K562 (cell line): Measurements from ENCODE around the gene KITLG.

ENCODE experiments used
- ATF1 ChIP-seq, 2 experiments: fragments of 450-650 bp in 1 of 2; IDR thresholded peaks; 2 replicates each; pipeline ENCODE4 v1.6.1; 2016; ENCODE audit warnings: missing compliant biosample characterization in 1 of 2, missing genetic modification characterization in 1 of 2
- FOXJ3 ChIP-seq: sonication (generic); formaldehyde crosslinking; IDR thresholded peaks from 2 replicates; pipeline ENCODE4 v1.4.0; 2020; ENCODE audit warnings: mild to moderate bottlenecking, missing genetic modification reagents
- HDAC1 ChIP-seq, 2 experiments: fragments of 450-650 bp; IDR thresholded peaks; 2 replicates each; pipeline ENCODE4 v1.6.1; 2016 to 2017; ENCODE audit warnings: inconsistent platforms in 1 of 2, mild to moderate bottlenecking in 1 of 2, moderate library complexity in 1 of 2
- HOXB6 ChIP-seq: fragments of 250-450 bp; sonication (Bioruptor Pico); IDR thresholded peaks from 2 replicates; pipeline ENCODE4 v1.5.1; 2022; ENCODE audit warnings: mild to moderate bottlenecking, borderline replicate concordance
- YY1 ChIP-seq, 3 experiments: IDR thresholded peaks; 2 replicates each; pipeline ENCODE4 v1.6.1; 2011; ENCODE audit warnings: low read length in 2 of 3, mild to moderate bottlenecking in 2 of 3, moderate library complexity in 2 of 3, borderline replicate concordance in 1 of 3, control low read depth in 1 of 3, low read depth in 1 of 3; ENCODE audit not compliant: insufficient read depth in 3 of 3, insufficient replicate concordance in 2 of 3, control insufficient read depth in 1 of 3, insufficient read length in 1 of 3; ENCODE audit errors: extremely low read depth in 1 of 3
- ZBTB40 ChIP-seq, 2 experiments: fragments of 450-650 bp in 1 of 2; sonication (generic) in 1 of 2; formaldehyde crosslinking in 1 of 2; IDR thresholded peaks; 2 replicates each; pipeline versions ENCODE4 v1.7.1 to v1.9.0; 2016 to 2022; ENCODE audit warnings: inconsistent platforms in 1 of 2, mild to moderate bottlenecking in 1 of 2, missing genetic modification reagents in 1 of 2

GRCh38 chr12:88577537-88577936 lies 2.7 kb downstream of the KITLG start:
- TF ChIP-seq HDAC1 (IDR thresholded peaks at IDR 0.05) (no peak), YY1 (IDR thresholded peaks at IDR 0.05; ENCODE audit: borderline replicate concordance in 1 of 3, control insufficient read depth in 1 of 3, extremely low read depth in 1 of 3, insufficient read depth in 3 of 3, insufficient read length in 1 of 3, insufficient replicate concordance in 2 of 3, low read depth in 1 of 3, low read length in 2 of 3) (no peak), HOXB6 (CRISPR knock-in tag) (no peak), FOXJ3 (CRISPR knock-in tag) (no peak), ZBTB40 (IDR thresholded peaks at IDR 0.05) (no peak), ZBTB40 (CRISPR knock-in tag; IDR thresholded peaks at IDR 0.05) (no peak), ATF1 (CRISPR knock-in tag; IDR thresholded peaks at IDR 0.05) (no peak), ATF1 (tag; IDR thresholded peaks at IDR 0.05) (no peak)
